ENCODE results near the gene SAPCD2. TPM values are rescaled to one million over a fixed set of nuclear protein-coding genes. Genes with fewer than 3 reads are reported as not detected.

SAPCD2 gene
- total RNA-seq, 2 experiments from 2014 or later, result 0.17 to 0.19 TPM

GRCh38 chr9:137097761-137098462 lies 27.6 kb upstream of the SAPCD2 start:
- ChIA-PET POLR2A (interaction anchor here (0.8 kb wide), 1 partner anchor 11 kb away, joined by 4 read pairs; the partner anchor contains the start of gene MAN1B1), CTCF (no interaction called here)
- ATAC-seq (ENCODE audit: poor library complexity), result no peak
- peaks cover 18% of the 10 kb centered on the region for H3K4me1 Mint-ChIP-seq (ENCODE audit: low read depth)
- Histone ChIP-seq H3K27me3 (ENCODE audit: control insufficient read depth in 1 of 2, insufficient read depth in 2 of 2, low read length in 2 of 2) (no peaks in the 10 kb centered on the region), H3K4me1 (ENCODE audit: insufficient read depth, low read length) (peaks cover 28% of the 10 kb centered on the region), H3K9me3 (ENCODE audit: control insufficient read depth in 1 of 2, insufficient read depth in 1 of 2, low read length in 2 of 2) (no peaks in the 10 kb centered on the region), H3K36me3 (ENCODE audit: insufficient read depth, low read length) (peaks cover 58% of the 10 kb centered on the region), H3K27ac (ENCODE audit: low read depth in 1 of 2, low read length in 2 of 2) (peak overlapping the region; percentile 37 to 38), H3K4me3 (ENCODE audit: low read length) (no peak overlapping the region)
- DNase-seq, result no peak
- TF ChIP-seq, protein P1, sequence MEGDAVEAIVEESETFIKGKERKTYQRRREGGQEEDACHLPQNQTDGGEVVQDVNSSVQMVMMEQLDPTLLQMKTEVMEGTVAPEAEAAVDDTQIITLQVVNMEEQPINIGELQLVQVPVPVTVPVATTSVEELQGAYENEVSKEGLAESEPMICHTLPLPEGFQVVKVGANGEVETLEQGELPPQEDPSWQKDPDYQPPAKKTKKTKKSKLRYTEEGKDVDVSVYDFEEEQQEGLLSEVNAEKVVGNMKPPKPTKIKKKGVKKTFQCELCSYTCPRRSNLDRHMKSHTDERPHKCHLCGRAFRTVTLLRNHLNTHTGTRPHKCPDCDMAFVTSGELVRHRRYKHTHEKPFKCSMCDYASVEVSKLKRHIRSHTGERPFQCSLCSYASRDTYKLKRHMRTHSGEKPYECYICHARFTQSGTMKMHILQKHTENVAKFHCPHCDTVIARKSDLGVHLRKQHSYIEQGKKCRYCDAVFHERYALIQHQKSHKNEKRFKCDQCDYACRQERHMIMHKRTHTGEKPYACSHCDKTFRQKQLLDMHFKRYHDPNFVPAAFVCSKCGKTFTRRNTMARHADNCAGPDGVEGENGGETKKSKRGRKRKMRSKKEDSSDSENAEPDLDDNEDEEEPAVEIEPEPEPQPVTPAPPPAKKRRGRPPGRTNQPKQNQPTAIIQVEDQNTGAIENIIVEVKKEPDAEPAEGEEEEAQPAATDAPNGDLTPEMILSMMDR (IDR thresholded peaks at IDR 0.05), result no peak
- peak overlapping the region; percentile 17 for H3K27ac Mint-ChIP-seq
- intact Hi-C loops (cut with DNase I, micrococcal nuclease), result loop anchor here in 1 of 2 experiments (2.0 to 10.0 kb wide), 2 partner anchors 17 to 507 kb away; partner anchors contain the start of genes ARRDC1 and DPP7
- H3K9me3 Mint-ChIP-seq, result no peaks in the 10 kb centered on the region
- H3K27me3 Mint-ChIP-seq, result no peaks in the 10 kb centered on the region
- H3K4me3 Mint-ChIP-seq, result no peak overlapping the region
- H3K36me3 Mint-ChIP-seq (ENCODE audit: low read depth), result peaks cover 43% of the 10 kb centered on the region

DNA sequence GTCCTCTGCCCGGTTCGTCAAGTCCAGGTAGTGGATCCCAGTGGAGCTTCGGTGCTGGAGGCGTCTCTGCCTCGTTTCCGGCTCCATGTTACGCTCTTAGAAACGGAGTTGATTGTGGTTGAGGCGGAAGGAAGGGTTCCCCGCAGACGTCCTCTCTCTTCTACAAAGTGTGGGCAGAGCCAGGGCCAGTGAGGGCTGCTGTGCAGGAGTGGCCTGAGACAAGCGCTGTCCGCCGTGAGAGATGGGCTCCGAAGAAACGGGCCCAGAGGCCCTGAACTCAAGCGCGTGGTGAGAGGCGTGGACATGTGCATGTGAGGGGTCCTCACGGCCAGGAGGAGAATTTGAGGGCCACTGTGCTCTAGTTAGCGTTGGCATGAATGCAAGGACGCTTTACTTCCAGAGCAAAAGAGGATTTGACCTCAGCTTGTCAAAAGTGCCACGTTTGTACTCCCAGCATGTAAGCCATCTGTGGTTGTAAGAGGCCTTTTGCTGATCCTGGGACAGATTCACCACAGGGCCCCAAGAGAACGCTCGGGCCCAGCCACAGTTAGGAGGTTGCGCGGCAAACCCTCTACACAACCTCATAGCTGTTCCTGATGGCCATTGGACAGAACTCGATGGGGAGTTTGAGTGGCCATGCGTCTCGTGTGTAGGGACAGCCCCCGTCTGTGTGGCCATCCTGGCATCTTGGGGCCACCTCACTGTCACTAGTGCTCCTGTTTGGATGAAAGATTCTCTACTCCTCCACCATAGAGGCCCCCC lies 26.6 kb upstream of the SAPCD2 start:
- no peaks in the 10 kb centered on the region for H3K27me3 ChIP-seq (ENCODE audit: control insufficient read depth in 1 of 2, insufficient read depth in 2 of 2, low read length in 2 of 2)
- peak overlapping the region; percentile 42 for H3K4me3 ChIP-seq (ENCODE audit: low read length)
- Mint-ChIP-seq H3K27ac (peak overlapping the region; percentile 92), H3K9me3 (no peaks in the 10 kb centered on the region), H3K4me3 (no peak overlapping the region), H3K27me3 (no peaks in the 10 kb centered on the region), H3K36me3 (ENCODE audit: low read depth) (peaks cover 52% of the 10 kb centered on the region), H3K4me1 (ENCODE audit: low read depth) (peaks cover 22% of the 10 kb centered on the region)
- no peak for ATAC-seq (ENCODE audit: poor library complexity)
- intact Hi-C loops (cut with DNase I, micrococcal nuclease), result loop anchor here in 1 of 2 experiments (2.0 to 10.0 kb wide), 2 partner anchors 18 to 508 kb away; partner anchors contain the start of genes ARRDC1 and DPP7
- ChIA-PET POLR2A (interaction anchor here (0.8 to 1.7 kb wide), 5 partner anchors 10 to 104 kb away, joined by 4 to 21 read pairs (median 4); partner anchors contain the start of genes MAN1B1 and TPRN), CTCF (interaction anchor here (2.3 kb wide), 1 partner anchor 140 kb away, joined by 16 read pairs; no protein-coding TSS in a partner anchor)
- peak in 1 of 14 experiments; percentile 32 for DNase-seq
- peaks cover 56% of the 10 kb centered on the region for H3K36me3 ChIP-seq (ENCODE audit: insufficient read depth, low read length)
- H3K27ac ChIP-seq (ENCODE audit: low read depth in 1 of 2, low read length in 2 of 2), result peak overlapping the region; percentile 59 to 85
- no peaks in the 10 kb centered on the region for H3K9me3 ChIP-seq (ENCODE audit: control insufficient read depth in 1 of 2, insufficient read depth in 1 of 2, low read length in 2 of 2)
- peaks cover 28% of the 10 kb centered on the region for H3K4me1 ChIP-seq (ENCODE audit: insufficient read depth, low read length)
- TF ChIP-seq, protein P1 (IDR thresholded peaks at IDR 0.05), result no peak

Data from CD4-positive, alpha-beta T cell (primary cell).